A549 (cell line): Measurements from ENCODE around the gene ENHO. TPM values are rescaled to one million over a fixed set of nuclear protein-coding genes. Genes with fewer than 3 reads are reported as not detected.

Source experiments
- ATAC-seq, 2 experiments: fragments of 200-7000 bp in 1 of 2; fragments of >200 bp in 1 of 2; cut with Nextera tagmentation in 1 of 2; cut with Tn5 transposase in 1 of 2; 3 replicates each; pipeline versions ENCODE4 v1.8.0 to v1.9.1; 2018 to 2020; ENCODE audit warnings: mild to moderate bottlenecking in 1 of 2, moderate library complexity in 1 of 2
- CTCF ChIA-PET: fragments of 300-600 bp; sonication (Branson Sonifier 250); formaldehyde crosslinking; extraction: SDS; loops from one replicate; lab custom pipeline; 2021; ENCODE audit warnings: antibody characterized with exemption, inconsistent platforms; lab: Yijun Ruan, JAX
- POLR2A ChIA-PET: fragments of 350-600 bp; formaldehyde crosslinking; extraction: SDS; loops from one replicate; lab custom pipeline; 2021; ENCODE audit warnings: antibody characterized with exemption, inconsistent platforms; lab: Yijun Ruan, JAX
- DNase-seq, 2 experiments: peaks; one replicate each; pipeline versions ENCODE4 v3.0.0 to v3.0.0-alpha.2; 2011 to 2016; ENCODE audit warnings: low read depth in 1 of 2, low spot score in 1 of 2
- FAIRE-seq: peaks from 2 replicates; lab custom pipeline; 2011; peaks lifted over from hg19 to GRCh38; lab: Jason Lieb, UNC
- H3K27ac ChIP-seq, 2 experiments: fragments of >200 bp; sonication (Bioruptor Twin); formaldehyde crosslinking; 3 replicates each; pipeline ENCODE4 v1.5.1; 2016 to 2017
- H3K4me1 ChIP-seq: fragments of >200 bp; sonication (Bioruptor Twin); formaldehyde crosslinking; 3 replicates; pipeline ENCODE4 v1.6.1; 2016
- H3K4me2 ChIP-seq: fragments of >200 bp; sonication (Bioruptor Twin); formaldehyde crosslinking; 3 replicates; pipeline ENCODE4 v1.6.1; 2016
- H3K4me3 ChIP-seq: fragments of >200 bp; sonication (Bioruptor Twin); formaldehyde crosslinking; 3 replicates; pipeline ENCODE4 v1.5.1; 2016
- H3K9me3 ChIP-seq: fragments of >200 bp; sonication (Bioruptor Twin); formaldehyde crosslinking; 3 replicates; pipeline ENCODE4 v1.6.1; 2016
- BHLHE40 ChIP-seq: IDR thresholded peaks from 2 replicates; pipeline ENCODE4 v1.6.1; 2012; ENCODE audit warnings: low read depth, low read length, inconsistent platforms
- CBX2 ChIP-seq: fragments of 200-600 bp; sonication (generic); IDR thresholded peaks from 2 replicates; pipeline ENCODE4 v1.6.1; 2016; ENCODE audit warnings: low read depth, mild to moderate bottlenecking, borderline replicate concordance
- CBX8 ChIP-seq: fragments of 200-600 bp; sonication (generic); IDR thresholded peaks from 2 replicates; pipeline ENCODE4 v1.6.1; 2016
- CEBPB ChIP-seq, 2 experiments: fragments of >200 bp in 1 of 2; sonication (Bioruptor Twin) in 1 of 2; formaldehyde crosslinking in 1 of 2; IDR thresholded peaks; 2 replicates each; pipeline ENCODE4 v1.6.1; 2012 to 2016
- EP300 ChIP-seq, 2 experiments: fragments of >200 bp; sonication (Bioruptor Twin); formaldehyde crosslinking; IDR thresholded peaks; 2 replicates in 1 of 2; 3 replicates in 1 of 2; pipeline ENCODE4 v1.6.1; 2016 to 2017
- FOSB ChIP-seq: fragments of 250-450 bp; sonication (Bioruptor Pico); IDR thresholded peaks from 2 replicates; pipeline ENCODE4 v1.5.0; 2020; ENCODE audit warnings: mild to moderate bottlenecking, moderate library complexity
- FOSL2 ChIP-seq, 2 experiments: fragments of 450-650 bp in 1 of 2; fragments of >200 bp in 1 of 2; sonication (Bioruptor Twin) in 1 of 2; formaldehyde crosslinking; IDR thresholded peaks; 2 replicates each; pipeline versions ENCODE4 v1.5.0 to v1.6.1; 2016 to 2020; ENCODE audit warnings: mild to moderate bottlenecking in 1 of 2, moderate library complexity in 1 of 2
- GATA3 ChIP-seq: IDR thresholded peaks from 2 replicates; pipeline ENCODE4 v1.6.1; 2012; ENCODE audit warnings: borderline replicate concordance
- JUNB ChIP-seq: fragments of >200 bp; sonication (Bioruptor Twin); formaldehyde crosslinking; IDR thresholded peaks from 2 replicates; pipeline ENCODE4 v1.6.1; 2016
- MAFK ChIP-seq: fragments of 450-650 bp; IDR thresholded peaks from 2 replicates; pipeline ENCODE4 v1.6.1; 2014; ENCODE audit not compliant: partially characterized antibody
- MAZ ChIP-seq: fragments of 150-350 bp; IDR thresholded peaks from 2 replicates; pipeline ENCODE4 v1.6.1; 2014; ENCODE audit warnings: antibody characterized with exemption, low read depth, low read length, borderline replicate concordance
- PHF8 ChIP-seq: fragments of 200-600 bp; sonication (generic); IDR thresholded peaks from 2 replicates; pipeline ENCODE4 v1.6.1; 2016; ENCODE audit warnings: low read depth, mild to moderate bottlenecking, antibody characterized with exemption, moderate library complexity, borderline replicate concordance
- POLR2AphosphoS2 ChIP-seq: conservative IDR thresholded peaks from 2 replicates; pipeline ENCODE4 v1.6.1; 2012; ENCODE audit warnings: low read length, improper control_type of control experiment, inconsistent platforms
- RAD21 ChIP-seq, 2 experiments: fragments of >200 bp in 1 of 2; sonication (Bioruptor Twin) in 1 of 2; formaldehyde crosslinking in 1 of 2; IDR thresholded peaks in 1 of 2; conservative IDR thresholded peaks in 1 of 2; 2 replicates in 1 of 2; 3 replicates in 1 of 2; pipeline ENCODE4 v1.6.1; 2012 to 2018; ENCODE audit warnings: inconsistent platforms in 1 of 2
- RARB ChIP-seq: fragments of 250-450 bp; sonication (Bioruptor Pico); IDR thresholded peaks from 2 replicates; pipeline ENCODE4 v1.8.0; 2021; ENCODE audit warnings: mild to moderate bottlenecking, moderate library complexity
- RCOR1 ChIP-seq: fragments of 150-350 bp; IDR thresholded peaks from 2 replicates; pipeline ENCODE4 v1.6.1; 2014; ENCODE audit warnings: antibody characterized with exemption, low read length, low read depth
- RFX5 ChIP-seq: fragments of 450-650 bp; IDR thresholded peaks from 2 replicates; pipeline ENCODE4 v1.7.1; 2014; ENCODE audit warnings: antibody characterized with exemption, mild to moderate bottlenecking, moderate library complexity
- SREBF2 ChIP-seq: fragments of 450-650 bp; IDR thresholded peaks from 2 replicates; pipeline ENCODE4 v1.6.1; 2014; ENCODE audit warnings: mild to moderate bottlenecking, moderate library complexity
- TFCP2L1 ChIP-seq: fragments of 250-450 bp; sonication (Bioruptor Pico); IDR thresholded peaks from 2 replicates; pipeline ENCODE4 v1.5.0; 2021; ENCODE audit warnings: mild to moderate bottlenecking
- ZFP36 ChIP-seq: fragments of 450-650 bp; IDR thresholded peaks from 2 replicates; pipeline ENCODE4 v1.6.1; 2014; ENCODE audit warnings: borderline replicate concordance; ENCODE audit not compliant: partially characterized antibody
- ZNF302 ChIP-seq: fragments of 250-450 bp; sonication (Bioruptor Pico); IDR thresholded peaks from 2 replicates; pipeline ENCODE4 v1.9.0; 2021; ENCODE audit warnings: inconsistent platforms, mild to moderate bottlenecking, moderate library complexity
- ZSCAN20 ChIP-seq: fragments of 250-450 bp; sonication (Bioruptor Pico); IDR thresholded peaks from 2 replicates; pipeline ENCODE4 v1.8.0; 2022; ENCODE audit warnings: mild to moderate bottlenecking, moderate library complexity
- WGBS: methylation state at CpG from one replicate; pipeline ENCODE4 v1.1.6; 2017; ENCODE audit errors: missing lambda C conversion rate; 5-methylcytosine and 5-hydroxymethylcytosine counted together
- polyA plus RNA-seq, 4 experiments: library from polyadenylated mRNA; depleted of rRNA in 3 of 4; stranded (reverse); fragments of >200 nt; fragmentation: RNase III in 1 of 4; extraction: RNeasy Plus Mini Kit Qiagen cat#74134 plus additional on column Dnase treatment in 1 of 4; gene quantifications; 2 replicates in 3 of 4; 3 replicates in 1 of 4; pipeline ENCODE4 v1.2.3, GENCODE V29; 2011 to 2017
- TF ChIP-seq, protein P1 (sequence below): fragments of 250-450 bp; sonication (Bioruptor Pico); IDR thresholded peaks from 2 replicates; pipeline ENCODE4 v1.5.0; 2021; ENCODE audit warnings: mild to moderate bottlenecking, moderate library complexity, borderline replicate concordance
- TF ChIP-seq, protein P2 (sequence below): IDR thresholded peaks from 2 replicates; pipeline ENCODE4 v1.6.1; 2012

The ENHO gene
- polyA plus RNA-seq, 2 of the 4 experiments (the other 2 are of a cell fraction) = 0.28 to 1.7 TPM

DNA sequence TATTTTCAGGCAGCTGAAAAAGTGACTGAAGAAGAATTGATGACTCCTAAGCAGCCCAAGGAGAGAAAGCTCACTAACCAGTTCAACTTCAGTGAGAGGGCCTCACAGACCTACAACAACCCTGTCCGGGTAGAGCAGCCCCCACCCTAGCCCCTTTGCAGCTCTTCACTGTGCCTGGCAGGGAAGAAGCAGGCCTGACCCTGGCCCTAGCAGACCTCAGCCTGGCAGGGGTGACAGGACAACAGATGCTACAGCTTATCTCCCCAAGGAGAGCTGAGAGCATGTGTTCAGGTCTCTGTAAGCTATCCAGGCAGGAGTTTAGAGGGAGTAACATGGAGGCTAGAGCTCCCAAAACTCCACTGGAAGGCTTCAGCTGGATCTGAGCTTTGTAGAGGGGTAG lies 32.4 kb downstream of the ENHO start:
- no peaks in the 10 kb centered on the region for H3K4me1 ChIP-seq
- H3K4me3 ChIP-seq = no peak overlapping the region
- CTCF ChIA-PET = interaction anchor here (0.7 to 11.2 kb wide), 9 partner anchors 11 to 158 kb away, joined by 3 to 107 read pairs (median 6); no protein-coding TSS in a partner anchor
- POLR2A ChIA-PET = no interaction called here
- no peak overlapping the region for H3K4me2 ChIP-seq
- H3K9me3 ChIP-seq = no peaks in the 10 kb centered on the region
- no peak overlapping the region for H3K27ac ChIP-seq
- ATAC-seq (no peak), DNase-seq (no peak)
- 0% methylated on average over 1 of the region's 1 CpG for WGBS
- TF ChIP-seq POLR2AphosphoS2 = no peak
- TF ChIP-seq GATA3 = no peak
- no peak for TF ChIP-seq PHF8
- TF ChIP-seq ZSCAN20 (CRISPR knock-in tag) = no peak
- TF ChIP-seq MAZ = no peak
- no peak for TF ChIP-seq MAFK
- TF ChIP-seq ZNF302 = no peak
- no peak for TF ChIP-seq RCOR1
- TF ChIP-seq, protein P1, sequence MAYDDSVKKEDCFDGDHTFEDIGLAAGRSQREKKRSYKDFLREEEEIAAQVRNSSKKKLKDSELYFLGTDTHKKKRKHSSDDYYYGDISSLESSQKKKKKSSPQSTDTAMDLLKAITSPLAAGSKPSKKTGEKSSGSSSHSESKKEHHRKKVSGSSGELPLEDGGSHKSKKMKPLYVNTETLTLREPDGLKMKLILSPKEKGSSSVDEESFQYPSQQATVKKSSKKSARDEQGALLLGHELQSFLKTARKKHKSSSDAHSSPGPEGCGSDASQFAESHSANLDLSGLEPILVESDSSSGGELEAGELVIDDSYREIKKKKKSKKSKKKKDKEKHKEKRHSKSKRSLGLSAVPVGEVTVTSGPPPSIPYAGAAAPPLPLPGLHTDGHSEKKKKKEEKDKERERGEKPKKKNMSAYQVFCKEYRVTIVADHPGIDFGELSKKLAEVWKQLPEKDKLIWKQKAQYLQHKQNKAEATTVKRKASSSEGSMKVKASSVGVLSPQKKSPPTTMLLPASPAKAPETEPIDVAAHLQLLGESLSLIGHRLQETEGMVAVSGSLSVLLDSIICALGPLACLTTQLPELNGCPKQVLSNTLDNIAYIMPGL = no peak
- TF ChIP-seq, protein P2, sequence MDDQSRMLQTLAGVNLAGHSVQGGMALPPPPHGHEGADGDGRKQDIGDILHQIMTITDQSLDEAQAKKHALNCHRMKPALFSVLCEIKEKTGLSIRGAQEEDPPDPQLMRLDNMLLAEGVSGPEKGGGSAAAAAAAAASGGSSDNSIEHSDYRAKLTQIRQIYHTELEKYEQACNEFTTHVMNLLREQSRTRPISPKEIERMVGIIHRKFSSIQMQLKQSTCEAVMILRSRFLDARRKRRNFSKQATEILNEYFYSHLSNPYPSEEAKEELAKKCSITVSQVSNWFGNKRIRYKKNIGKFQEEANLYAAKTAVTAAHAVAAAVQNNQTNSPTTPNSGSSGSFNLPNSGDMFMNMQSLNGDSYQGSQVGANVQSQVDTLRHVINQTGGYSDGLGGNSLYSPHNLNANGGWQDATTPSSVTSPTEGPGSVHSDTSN = no peak
- TF ChIP-seq, all 56 proteins: peak for 0
- no peak for FAIRE-seq

DNA sequence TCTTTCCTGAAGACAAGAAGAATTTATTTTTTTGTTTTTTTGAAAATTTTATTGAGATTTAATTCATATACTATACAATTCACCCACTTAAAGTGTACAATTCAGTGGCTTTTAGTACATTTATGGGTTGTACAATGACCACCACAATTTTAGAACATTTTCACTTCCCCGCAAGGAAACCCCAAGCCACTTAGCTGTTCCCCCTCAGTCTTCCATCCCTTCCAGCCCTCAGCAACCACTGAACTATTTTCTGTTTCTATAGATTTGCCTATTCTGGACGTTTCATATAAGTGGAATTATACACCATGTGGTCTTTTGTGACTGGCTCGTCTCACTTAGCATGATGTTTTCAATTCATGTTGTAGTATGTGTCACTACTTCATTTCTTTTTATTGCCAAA lies 36.2 kb downstream of the ENHO start:
- no peak overlapping the region for H3K27ac ChIP-seq
- H3K9me3 ChIP-seq = no peaks in the 10 kb centered on the region
- FAIRE-seq (no peak), ATAC-seq (no peak), DNase-seq (no peak)
- no peaks in the 10 kb centered on the region for H3K4me1 ChIP-seq
- no peak overlapping the region for H3K4me2 ChIP-seq
- TF ChIP-seq PHF8 (no peak), CBX2 (no peak), RARB (CRISPR knock-in tag) (no peak), ZFP36 (no peak), JUNB (no peak), EP300 (IDR thresholded peaks at IDR 0.05) (no peak), FOSL2 (IDR thresholded peaks at IDR 0.05) (no peak), FOSL2 (CRISPR knock-in tag; IDR thresholded peaks at IDR 0.05) (no peak), CBX8 (no peak), TFCP2L1 (CRISPR knock-in tag) (no peak), FOSB (CRISPR knock-in tag) (no peak), BHLHE40 (no peak), CEBPB (IDR thresholded peaks at IDR 0.05) (no peak), RAD21 (conservative IDR thresholded peaks at IDR 0.05 in 1 of 2, IDR thresholded peaks at IDR 0.05 in 1 of 2) (no peak), SREBF2 (no peak), GATA3 (no peak)
- CTCF ChIA-PET = interaction anchor here (2.1 to 11.2 kb wide), 2 partner anchors 10 to 15 kb away, joined by 6 to 107 read pairs; no protein-coding TSS in a partner anchor
- WGBS = 46% methylated on average over 3 of the region's 3 CpGs
- POLR2A ChIA-PET = no interaction called here
- no peak overlapping the region for H3K4me3 ChIP-seq

DNA sequence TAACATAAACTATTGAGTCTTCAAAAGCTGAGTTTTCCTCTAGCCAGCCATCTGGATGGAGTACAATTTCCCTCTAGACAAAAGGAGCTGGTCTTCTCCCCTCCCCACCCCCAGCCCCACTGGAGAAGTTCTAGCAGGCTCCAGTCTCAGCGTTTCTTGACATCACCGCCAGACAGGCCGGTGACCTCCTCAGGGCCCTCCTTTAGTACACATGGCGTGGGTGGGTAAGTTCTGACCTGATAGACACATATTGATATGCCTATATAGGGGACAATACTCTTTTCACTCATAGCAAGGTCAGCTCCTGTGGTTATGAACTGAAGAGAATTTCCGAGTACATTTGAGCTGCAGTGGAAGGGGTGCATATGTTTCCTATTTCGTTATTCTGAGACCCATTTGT lies 37.0 kb downstream of the ENHO start:
- POLR2A ChIA-PET = no interaction called here

More for the DNA sequence above, 37.0 kb downstream of the ENHO start:
- Histone ChIP-seq H3K4me2 (no peak overlapping the region), H3K27ac (no peak overlapping the region), H3K9me3 (no peaks in the 10 kb centered on the region), H3K4me3 (no peak overlapping the region), H3K4me1 (no peaks in the 10 kb centered on the region)
- WGBS = 54% methylated on average over 6 of the region's 6 CpGs
- ATAC-seq (no peak), FAIRE-seq (no peak), DNase-seq (no peak)
- CTCF ChIA-PET = interaction anchor here (1.1 to 11.2 kb wide), 4 partner anchors 11 to 106 kb away, joined by 3 to 107 read pairs (median 8); no protein-coding TSS in a partner anchor
- TF ChIP-seq SREBF2 (no peak), RFX5 (no peak)
